SK-N-SH (cell line): ENCODE measurements around the gene SPATA16.

Source experiments
- EP300 ChIP-seq, 2 experiments: IDR thresholded peaks; 2 replicates each; pipeline versions ENCODE4 v1.4.0 to v1.6.1; 2012; ENCODE audit warnings: borderline replicate concordance in 1 of 2, low read depth in 1 of 2, low read length in 1 of 2
- GABPA ChIP-seq: IDR thresholded peaks from 2 replicates; pipeline ENCODE4 v1.4.0; 2012; ENCODE audit warnings: low read depth, mild to moderate bottlenecking
- JUND ChIP-seq: IDR thresholded peaks from 2 replicates; pipeline ENCODE4 v1.4.0; 2012
- POLR2AphosphoS5 ChIP-seq: IDR thresholded peaks from 2 replicates; pipeline ENCODE4 v1.6.1; 2012; ENCODE audit warnings: low read depth, low read length
- RCOR1 ChIP-seq: fragments of 150-350 bp; IDR thresholded peaks from 2 replicates; pipeline ENCODE4 v1.6.1; 2017; ENCODE audit warnings: antibody characterized with exemption, low read length
- SMC3 ChIP-seq: IDR thresholded peaks from 2 replicates; pipeline ENCODE4 v1.6.1; 2012; ENCODE audit warnings: low read depth, low read length, improper control_type of control experiment
- TEAD4 ChIP-seq: IDR thresholded peaks from 2 replicates; pipeline ENCODE4 v1.4.0; 2012; ENCODE audit warnings: mild to moderate bottlenecking, borderline replicate concordance; ENCODE audit not compliant: insufficient read depth
- TF ChIP-seq, protein P1 (sequence below): fragments of 200-600 bp; sonication (generic); IDR thresholded peaks from 2 replicates; pipeline ENCODE4 v1.6.1; 2017; ENCODE audit warnings: antibody characterized with exemption, mild to moderate bottlenecking, moderate library complexity
- TF ChIP-seq, protein P2 (sequence below): IDR thresholded peaks from 2 replicates; pipeline ENCODE4 v1.4.0; 2012; ENCODE audit warnings: low read depth
- TF ChIP-seq, protein P3 (sequence below): IDR thresholded peaks from 2 replicates; pipeline ENCODE4 v1.4.0; 2012; ENCODE audit warnings: low read depth, borderline replicate concordance
- TF ChIP-seq, protein P4 (sequence below): IDR thresholded peaks from 2 replicates; pipeline ENCODE4 v1.4.0; 2012; ENCODE audit warnings: low read depth, borderline replicate concordance

DNA sequence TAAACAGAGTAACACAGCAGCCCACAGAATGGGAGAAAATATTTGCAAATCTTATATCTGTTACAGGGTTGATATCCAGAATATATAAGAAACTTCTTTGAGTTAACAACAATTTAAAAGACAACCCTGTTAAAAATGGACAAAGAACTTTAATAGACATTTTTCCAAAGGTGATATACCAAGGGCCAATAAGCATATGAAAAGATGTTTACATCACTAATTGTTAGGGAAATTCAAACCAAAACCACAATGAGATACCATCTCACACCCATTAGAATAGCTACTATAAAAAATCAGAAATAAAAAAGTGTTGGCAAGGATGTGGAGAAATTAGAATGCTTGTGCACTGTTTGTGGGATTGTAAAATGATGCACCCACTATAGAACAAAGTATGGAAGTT is 110.8 kb downstream of the SPATA16 start:
- TF ChIP-seq, protein P1, sequence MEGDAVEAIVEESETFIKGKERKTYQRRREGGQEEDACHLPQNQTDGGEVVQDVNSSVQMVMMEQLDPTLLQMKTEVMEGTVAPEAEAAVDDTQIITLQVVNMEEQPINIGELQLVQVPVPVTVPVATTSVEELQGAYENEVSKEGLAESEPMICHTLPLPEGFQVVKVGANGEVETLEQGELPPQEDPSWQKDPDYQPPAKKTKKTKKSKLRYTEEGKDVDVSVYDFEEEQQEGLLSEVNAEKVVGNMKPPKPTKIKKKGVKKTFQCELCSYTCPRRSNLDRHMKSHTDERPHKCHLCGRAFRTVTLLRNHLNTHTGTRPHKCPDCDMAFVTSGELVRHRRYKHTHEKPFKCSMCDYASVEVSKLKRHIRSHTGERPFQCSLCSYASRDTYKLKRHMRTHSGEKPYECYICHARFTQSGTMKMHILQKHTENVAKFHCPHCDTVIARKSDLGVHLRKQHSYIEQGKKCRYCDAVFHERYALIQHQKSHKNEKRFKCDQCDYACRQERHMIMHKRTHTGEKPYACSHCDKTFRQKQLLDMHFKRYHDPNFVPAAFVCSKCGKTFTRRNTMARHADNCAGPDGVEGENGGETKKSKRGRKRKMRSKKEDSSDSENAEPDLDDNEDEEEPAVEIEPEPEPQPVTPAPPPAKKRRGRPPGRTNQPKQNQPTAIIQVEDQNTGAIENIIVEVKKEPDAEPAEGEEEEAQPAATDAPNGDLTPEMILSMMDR, result no peak
- TF ChIP-seq EP300 (IDR thresholded peaks at IDR 0.05; ENCODE audit: borderline replicate concordance in 1 of 2, low read depth in 1 of 2, low read length in 1 of 2) (no peak), TEAD4 (no peak), GABPA (no peak), JUND (no peak), POLR2AphosphoS5 (no peak), RCOR1 (no peak), SMC3 (no peak)
- TF ChIP-seq, protein P2, sequence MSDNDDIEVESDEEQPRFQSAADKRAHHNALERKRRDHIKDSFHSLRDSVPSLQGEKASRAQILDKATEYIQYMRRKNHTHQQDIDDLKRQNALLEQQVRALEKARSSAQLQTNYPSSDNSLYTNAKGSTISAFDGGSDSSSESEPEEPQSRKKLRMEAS, result no peak
- TF ChIP-seq, protein P3, sequence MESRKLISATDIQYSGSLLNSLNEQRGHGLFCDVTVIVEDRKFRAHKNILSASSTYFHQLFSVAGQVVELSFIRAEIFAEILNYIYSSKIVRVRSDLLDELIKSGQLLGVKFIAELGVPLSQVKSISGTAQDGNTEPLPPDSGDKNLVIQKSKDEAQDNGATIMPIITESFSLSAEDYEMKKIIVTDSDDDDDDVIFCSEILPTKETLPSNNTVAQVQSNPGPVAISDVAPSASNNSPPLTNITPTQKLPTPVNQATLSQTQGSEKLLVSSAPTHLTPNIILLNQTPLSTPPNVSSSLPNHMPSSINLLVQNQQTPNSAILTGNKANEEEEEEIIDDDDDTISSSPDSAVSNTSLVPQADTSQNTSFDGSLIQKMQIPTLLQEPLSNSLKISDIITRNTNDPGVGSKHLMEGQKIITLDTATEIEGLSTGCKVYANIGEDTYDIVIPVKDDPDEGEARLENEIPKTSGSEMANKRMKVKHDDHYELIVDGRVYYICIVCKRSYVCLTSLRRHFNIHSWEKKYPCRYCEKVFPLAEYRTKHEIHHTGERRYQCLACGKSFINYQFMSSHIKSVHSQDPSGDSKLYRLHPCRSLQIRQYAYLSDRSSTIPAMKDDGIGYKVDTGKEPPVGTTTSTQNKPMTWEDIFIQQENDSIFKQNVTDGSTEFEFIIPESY, result no peak
- TF ChIP-seq, protein P4, sequence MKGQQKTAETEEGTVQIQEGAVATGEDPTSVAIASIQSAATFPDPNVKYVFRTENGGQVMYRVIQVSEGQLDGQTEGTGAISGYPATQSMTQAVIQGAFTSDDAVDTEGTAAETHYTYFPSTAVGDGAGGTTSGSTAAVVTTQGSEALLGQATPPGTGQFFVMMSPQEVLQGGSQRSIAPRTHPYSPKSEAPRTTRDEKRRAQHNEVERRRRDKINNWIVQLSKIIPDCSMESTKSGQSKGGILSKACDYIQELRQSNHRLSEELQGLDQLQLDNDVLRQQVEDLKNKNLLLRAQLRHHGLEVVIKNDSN, result no peak
